Pons (tissue), 1 donor: Measurements from ENCODE around the gene GALK1.
A peak's percentile ranks its signal among the peaks of the same experiment; 100 is the strongest.
"Not testable (repeated sequence)": the region's sequence is repeated elsewhere in the genome, so short reads cannot be mapped to it uniquely, and the experiment has no call there.

ENCODE experiments used
- DNase-seq: peaks from one replicate; pipeline ENCODE4 v3.0.0-alpha.2; 2016; ENCODE audit warnings: low spot score

The GALK1 gene

GRCh38 chr17:75783803-75784472 is 18.9 kb upstream of the GALK1 start:
- DNase-seq = no peak

DNA sequence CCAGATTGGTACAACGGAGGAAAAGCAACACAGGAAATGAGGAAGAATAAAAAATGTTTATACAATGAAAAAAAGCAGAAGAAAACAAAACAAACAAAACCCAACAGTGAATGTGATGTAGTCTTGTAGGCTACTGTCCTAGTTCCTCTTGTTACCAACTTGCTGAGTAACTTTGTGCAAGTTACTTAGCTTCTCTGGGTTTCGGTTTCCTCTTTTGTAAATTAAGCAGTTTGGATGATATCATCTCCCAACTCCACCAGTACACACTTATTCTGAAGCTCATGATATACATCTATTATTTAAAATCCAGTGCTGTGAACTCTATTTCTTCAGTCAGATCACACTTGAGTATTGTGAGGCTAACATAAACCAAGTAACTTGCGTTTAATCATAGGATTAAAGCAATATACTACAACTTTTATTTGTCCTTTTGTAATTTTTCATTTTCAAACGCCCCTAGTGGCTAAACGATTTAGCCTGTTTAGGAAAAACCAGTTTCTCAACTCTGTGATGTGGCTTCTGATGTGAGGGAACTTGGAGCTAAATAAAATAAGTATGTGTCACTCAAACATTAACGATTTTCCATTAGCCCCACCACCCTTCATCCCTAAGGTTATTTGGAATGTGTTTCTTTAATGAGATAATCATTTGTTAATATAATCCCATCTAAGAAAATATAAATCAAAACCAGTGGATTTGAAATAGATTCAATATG is 18.2 kb upstream of the GALK1 start:
- peak; percentile 87 for DNase-seq

GRCh38 chr17:75779987-75780889 is 15.2 kb upstream of the GALK1 start:
- no peak for DNase-seq

DNA sequence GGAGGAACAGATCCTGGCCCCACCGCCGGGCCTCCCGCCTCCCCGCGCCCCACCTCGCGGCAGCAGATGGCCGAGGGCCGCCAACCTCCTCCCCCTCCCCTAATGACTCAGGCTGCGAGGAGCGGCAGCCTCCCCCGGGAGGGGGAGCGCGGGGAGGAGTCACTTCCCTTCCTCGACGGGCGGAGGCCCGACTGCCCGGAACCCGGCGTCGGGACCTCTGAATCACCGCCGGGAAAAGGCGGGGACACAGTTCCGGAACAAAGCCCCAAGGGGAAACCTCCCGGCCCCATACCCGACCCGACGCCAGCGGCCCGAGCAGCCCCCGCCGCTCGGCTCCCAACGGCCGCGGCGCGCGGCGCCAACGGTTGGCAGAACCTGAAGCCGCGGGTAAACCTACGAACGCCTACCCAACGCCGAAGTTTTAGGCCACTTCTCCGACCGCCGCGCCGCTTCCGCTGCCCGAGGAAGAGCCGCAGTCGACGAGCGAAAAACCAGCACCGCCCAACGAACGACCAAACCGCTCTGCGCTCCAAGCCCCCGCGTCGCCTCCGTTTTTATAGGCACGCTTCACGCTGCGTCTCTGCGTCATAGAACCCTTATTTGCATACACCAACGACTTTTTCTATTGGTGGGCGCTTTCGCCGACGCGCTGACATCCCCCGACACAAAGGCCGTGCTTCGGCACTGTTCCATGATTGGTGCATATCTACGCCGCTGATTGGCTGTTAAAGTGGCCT is 14.4 kb upstream of the GALK1 start:
- peak; percentile 100 for DNase-seq

DNA sequence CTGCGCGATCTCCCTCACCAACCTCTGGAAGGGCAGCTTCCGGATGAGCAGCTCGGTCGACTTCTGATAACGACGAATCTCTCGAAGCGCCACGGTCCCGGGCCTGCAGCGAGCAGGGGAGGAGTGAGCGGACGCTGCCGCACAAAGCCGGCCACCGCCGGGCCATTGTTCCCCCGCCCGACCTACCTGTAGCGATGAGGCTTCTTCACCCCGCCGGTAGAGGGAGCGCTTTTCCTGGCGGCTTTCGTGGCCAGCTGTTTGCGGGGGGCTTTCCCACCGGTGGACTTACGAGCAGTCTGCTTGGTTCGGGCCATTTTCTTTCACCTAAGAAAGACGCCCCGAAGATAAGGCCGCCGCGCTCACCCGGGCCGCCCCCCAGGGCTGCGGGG is 13.9 kb upstream of the GALK1 start:
- no peak for DNase-seq

- DNase-seq = not testable (repeated sequence)
Observed at GRCh38 chr17:75778066-75778860, 13.3 kb upstream of the GALK1 start.

- DNase-seq = no peak
Observed at GRCh38 chr17:75777296-75777922, 12.4 kb upstream of the GALK1 start.

GRCh38 chr17:75776386-75777295 is 11.6 kb upstream of the GALK1 start:
- DNase-seq = no peak

DNA sequence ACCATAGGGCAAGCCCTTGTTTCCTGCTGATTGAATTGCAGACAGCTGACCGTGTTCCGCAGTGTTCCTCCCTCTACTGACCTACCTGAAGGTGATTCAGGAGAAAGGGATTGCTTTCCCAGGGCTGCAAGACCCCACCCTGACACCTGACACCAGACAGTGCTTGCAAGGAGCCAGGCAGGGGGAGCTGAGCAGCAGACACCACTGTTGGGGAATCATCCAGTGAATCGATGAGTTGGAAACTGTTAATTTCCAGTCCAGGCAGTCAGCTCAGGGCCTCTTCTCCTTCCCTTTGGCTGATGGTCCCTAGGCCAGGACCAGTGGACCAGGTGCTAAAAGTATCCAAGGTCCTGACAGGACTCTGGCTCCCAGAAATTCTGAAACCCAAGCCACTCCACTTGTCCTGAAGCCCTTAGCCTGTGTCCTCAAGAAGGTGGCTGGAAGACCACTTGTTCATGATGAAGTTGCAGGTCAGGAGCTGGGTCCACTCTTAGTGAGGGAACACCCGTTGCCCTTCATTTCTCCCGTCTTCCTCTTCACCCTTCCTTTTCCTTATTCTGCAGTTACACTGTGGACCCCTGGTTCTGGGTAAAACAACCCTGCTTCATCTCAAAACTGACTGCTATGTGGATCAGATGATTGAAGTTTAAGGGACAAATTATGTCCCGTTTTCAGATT is 10.1 kb upstream of the GALK1 start:
- DNase-seq = no peak

DNA sequence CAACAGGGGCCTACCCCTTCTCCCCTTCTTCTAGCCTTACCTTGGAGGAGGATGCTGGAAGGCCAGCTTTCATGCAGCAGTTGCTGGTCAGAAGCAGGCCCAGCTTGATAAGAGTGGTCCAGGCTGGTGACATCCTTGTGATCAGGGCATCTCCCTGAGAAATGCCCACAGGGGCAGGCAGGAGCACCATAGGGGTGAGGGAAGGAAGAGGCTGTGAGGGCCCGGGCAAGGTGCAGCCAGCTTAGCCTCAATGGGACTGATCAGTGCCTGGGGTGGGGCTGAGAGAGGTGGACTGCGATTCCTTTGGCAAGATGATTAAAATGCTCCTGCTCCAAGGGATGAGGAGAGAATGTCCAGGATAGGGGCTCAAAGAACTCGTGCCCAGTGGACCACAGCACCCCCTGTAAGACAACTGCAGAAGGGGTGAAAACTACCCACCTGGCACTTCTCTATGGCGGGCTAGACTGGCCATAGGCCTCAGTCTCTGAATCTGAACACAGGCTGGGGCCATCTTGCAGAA is 9.5 kb upstream of the GALK1 start:
- DNase-seq = no peak

- DNase-seq = no peak
Observed at GRCh38 chr17:75773808-75774470, 8.9 kb upstream of the GALK1 start.

DNA sequence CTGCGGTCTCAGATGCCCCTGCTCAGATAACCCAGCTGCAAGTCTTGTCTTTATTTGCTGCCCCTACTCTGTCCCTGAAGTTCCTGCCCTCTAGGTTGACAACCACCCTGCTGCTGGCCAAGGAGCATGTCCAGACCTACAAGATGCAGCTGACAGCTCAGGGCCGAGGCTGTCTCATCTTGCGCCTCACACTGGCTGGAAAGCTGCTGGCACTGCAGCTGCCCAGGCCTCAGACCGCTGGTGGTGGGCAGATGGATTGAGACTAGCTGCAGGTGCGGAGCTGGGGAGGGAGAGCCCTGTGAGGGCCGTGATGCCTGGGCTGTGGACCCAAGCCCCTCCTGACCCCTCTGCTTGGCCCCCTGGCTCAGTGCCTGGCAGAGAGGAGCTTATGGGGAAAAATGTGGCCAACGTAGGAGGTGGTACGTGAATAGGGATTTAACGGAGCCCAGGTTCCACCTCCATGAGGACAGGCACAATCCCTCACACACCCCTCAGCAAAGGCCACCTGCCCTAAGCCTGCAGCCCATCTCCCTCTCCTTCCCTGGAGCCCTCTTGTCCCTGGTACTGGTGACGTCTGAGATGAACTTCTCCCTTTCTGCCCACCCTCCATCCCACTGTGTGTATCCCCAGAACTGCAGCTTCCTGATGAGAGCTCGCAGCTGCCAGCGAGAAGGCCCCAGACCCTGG is 8.3 kb upstream of the GALK1 start:
- DNase-seq = no peak

- no peak for DNase-seq
Observed at GRCh38 chr17:75771334-75772281, 6.6 kb upstream of the GALK1 start.

DNA sequence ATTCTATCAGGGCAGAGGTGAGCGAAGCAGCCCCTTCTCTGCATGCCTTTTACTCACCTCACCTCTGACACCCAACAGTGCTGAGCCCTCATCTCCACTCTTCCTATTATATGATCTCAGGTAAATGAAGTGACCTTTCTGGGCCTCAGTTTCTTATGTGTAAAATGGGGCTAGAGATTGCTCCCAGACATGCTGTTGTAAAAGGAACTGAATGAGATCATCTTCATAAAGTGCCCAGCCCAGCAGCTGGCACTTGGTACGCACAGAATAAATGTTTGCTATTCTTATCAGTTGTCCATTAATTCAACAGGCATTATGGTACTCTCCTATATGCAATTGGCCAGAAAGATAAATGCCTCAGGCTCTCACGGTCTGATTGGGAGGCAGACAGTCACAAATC is 4.5 kb upstream of the GALK1 start:
- no peak for DNase-seq

DNA sequence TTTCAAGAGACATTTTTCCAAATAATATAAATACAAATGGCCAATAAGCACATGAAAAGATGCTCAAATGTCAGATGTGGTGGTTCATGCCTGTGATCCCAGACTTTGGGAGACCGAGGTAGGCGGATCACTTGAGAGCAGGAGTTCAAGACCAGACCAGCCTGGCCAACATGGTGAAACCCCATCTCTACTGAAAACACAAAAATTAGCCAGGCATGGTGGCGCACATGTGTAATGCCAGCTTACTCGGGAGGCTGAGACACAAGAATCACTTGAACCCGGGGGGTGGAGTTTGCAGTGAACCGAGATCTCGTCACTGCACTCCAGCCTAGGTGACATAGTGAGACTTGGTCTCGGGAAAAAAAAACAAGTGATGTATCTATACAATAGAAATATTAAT is 2.9 kb upstream of the GALK1 start:
- DNase-seq = no peak

DNA sequence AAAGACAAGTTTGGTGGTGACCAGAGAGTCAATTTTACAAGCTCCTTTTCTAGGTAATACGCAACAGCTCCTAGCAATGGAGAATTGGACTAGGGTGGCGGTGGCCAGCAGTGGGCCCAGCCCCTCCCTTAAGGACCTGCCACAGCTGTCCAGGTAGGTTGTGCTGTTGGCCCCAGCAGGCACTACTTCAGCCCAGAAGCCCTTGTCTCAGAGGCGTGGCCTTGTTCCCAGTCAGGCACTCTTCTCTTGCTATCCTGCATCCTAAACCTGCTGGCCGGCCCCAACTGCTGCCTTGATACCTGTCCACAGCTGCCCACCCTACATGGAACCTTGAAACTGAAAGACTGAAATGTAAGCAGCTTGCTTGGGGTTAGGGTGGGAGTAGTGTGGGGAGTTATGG is 989 bp upstream of the GALK1 start:
- DNase-seq = no peak

GRCh38 chr17:75764417-75764710 is 628 bp downstream of the GALK1 start:
- DNase-seq = no peak
